ENCODE data around the gene HOXD13. TPM values are rescaled to one million over a fixed set of nuclear protein-coding genes. Genes with fewer than 3 reads are reported as not detected.

The HOXD13 gene
- under 1 TPM in 1 of 4 donors, not detected in 3; 0.19 TPM for total RNA-seq

- TF ChIP-seq EP300 (IDR thresholded peaks at IDR 0.05), result no peak
- no peak for TF ChIP-seq POLR2A (IDR thresholded peaks at IDR 0.05)
- no peak for TF ChIP-seq POLR2AphosphoS5 (IDR thresholded peaks at IDR 0.05)
- TF ChIP-seq, protein P1, sequence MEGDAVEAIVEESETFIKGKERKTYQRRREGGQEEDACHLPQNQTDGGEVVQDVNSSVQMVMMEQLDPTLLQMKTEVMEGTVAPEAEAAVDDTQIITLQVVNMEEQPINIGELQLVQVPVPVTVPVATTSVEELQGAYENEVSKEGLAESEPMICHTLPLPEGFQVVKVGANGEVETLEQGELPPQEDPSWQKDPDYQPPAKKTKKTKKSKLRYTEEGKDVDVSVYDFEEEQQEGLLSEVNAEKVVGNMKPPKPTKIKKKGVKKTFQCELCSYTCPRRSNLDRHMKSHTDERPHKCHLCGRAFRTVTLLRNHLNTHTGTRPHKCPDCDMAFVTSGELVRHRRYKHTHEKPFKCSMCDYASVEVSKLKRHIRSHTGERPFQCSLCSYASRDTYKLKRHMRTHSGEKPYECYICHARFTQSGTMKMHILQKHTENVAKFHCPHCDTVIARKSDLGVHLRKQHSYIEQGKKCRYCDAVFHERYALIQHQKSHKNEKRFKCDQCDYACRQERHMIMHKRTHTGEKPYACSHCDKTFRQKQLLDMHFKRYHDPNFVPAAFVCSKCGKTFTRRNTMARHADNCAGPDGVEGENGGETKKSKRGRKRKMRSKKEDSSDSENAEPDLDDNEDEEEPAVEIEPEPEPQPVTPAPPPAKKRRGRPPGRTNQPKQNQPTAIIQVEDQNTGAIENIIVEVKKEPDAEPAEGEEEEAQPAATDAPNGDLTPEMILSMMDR (IDR thresholded peaks at IDR 0.05), result no peak
- WGBS, result 0% methylated on average over 14 of the region's 95 CpGs
- no peaks in the 10 kb centered on the region for H3K9me3 ChIP-seq
- DNase-seq (ENCODE audit: low spot score in 2 of 2), result peak in 1 of 2 donors; percentile 34
- H3K27ac ChIP-seq, result no peak within 1 kb of the TSS
- peaks cover 42% of the 10 kb centered on the region for H3K4me1 ChIP-seq
- no peaks in the 10 kb centered on the region for H3K36me3 ChIP-seq
- peak within 1 kb of the TSS; percentile 46 for H3K4me3 ChIP-seq
- H3K27me3 ChIP-seq, result peaks cover 100% of the 10 kb centered on the region
Measured at GRCh38 chr2:176092270-176093144, at the start of gene HOXD13. Gene HOXD13, plus strand, starts transcription at chr2:176092721. Its CDS starts 170 bp downstream, at chr2:176092891.

DNA sequence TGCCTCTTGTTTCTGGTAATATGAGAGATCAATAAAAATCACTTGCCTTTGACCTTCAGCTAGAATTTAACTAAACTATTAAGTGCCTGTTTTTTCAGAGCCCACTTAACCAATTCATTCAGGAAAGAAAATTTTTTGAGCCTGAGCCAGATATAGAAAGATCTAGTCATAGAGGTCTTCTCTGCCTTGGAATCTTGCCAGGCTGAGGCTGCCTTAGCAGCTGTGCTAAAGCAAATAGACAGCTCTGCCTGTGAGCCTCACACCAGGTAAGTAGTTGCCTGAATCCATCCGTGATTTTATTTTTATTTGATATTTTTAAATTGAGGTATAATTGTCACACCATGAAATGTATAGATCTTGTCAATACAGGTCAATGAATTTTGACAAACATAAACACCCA, 36.1 kb upstream of the HOXD13 start:
- no peak overlapping the region for H3K4me3 ChIP-seq
- no peak for DNase-seq (ENCODE audit: low spot score in 2 of 2)
- H3K27ac ChIP-seq, result no peak overlapping the region
- no peaks in the 10 kb centered on the region for H3K9me3 ChIP-seq
- H3K4me1 ChIP-seq, result no peaks in the 10 kb centered on the region
- 24% methylated on average over 1 of the region's 1 CpG for WGBS
- no peak for TF ChIP-seq POLR2AphosphoS5 (IDR thresholded peaks at IDR 0.05)
- no peak for TF ChIP-seq POLR2A (IDR thresholded peaks at IDR 0.05)
- TF ChIP-seq EP300 (IDR thresholded peaks at IDR 0.05), result no peak
- TF ChIP-seq, protein P1 (IDR thresholded peaks at IDR 0.05), result no peak
- H3K27me3 ChIP-seq, result peaks cover 65% of the 10 kb centered on the region
- H3K36me3 ChIP-seq, result no peaks in the 10 kb centered on the region

- peaks cover 88% of the 10 kb centered on the region for H3K27me3 ChIP-seq
- no peak overlapping the region for H3K4me3 ChIP-seq
- TF ChIP-seq EP300 (IDR thresholded peaks at IDR 0.05), result no peak
- TF ChIP-seq, protein P1 (IDR thresholded peaks at IDR 0.05), result no peak
- TF ChIP-seq POLR2AphosphoS5 (IDR thresholded peaks at IDR 0.05), result no peak
- TF ChIP-seq POLR2A (IDR thresholded peaks at IDR 0.05), result no peak
- no peak for DNase-seq (ENCODE audit: low spot score in 2 of 2)
- no peaks in the 10 kb centered on the region for H3K36me3 ChIP-seq
- H3K27ac ChIP-seq, result no peak overlapping the region
- 56% methylated on average over 2 of the region's 2 CpGs for WGBS
- H3K4me1 ChIP-seq, result peaks cover 22% of the 10 kb centered on the region
- no peaks in the 10 kb centered on the region for H3K9me3 ChIP-seq
Measured at GRCh38 chr2:176063958-176064357, 28.6 kb upstream of the HOXD13 start.

DNA sequence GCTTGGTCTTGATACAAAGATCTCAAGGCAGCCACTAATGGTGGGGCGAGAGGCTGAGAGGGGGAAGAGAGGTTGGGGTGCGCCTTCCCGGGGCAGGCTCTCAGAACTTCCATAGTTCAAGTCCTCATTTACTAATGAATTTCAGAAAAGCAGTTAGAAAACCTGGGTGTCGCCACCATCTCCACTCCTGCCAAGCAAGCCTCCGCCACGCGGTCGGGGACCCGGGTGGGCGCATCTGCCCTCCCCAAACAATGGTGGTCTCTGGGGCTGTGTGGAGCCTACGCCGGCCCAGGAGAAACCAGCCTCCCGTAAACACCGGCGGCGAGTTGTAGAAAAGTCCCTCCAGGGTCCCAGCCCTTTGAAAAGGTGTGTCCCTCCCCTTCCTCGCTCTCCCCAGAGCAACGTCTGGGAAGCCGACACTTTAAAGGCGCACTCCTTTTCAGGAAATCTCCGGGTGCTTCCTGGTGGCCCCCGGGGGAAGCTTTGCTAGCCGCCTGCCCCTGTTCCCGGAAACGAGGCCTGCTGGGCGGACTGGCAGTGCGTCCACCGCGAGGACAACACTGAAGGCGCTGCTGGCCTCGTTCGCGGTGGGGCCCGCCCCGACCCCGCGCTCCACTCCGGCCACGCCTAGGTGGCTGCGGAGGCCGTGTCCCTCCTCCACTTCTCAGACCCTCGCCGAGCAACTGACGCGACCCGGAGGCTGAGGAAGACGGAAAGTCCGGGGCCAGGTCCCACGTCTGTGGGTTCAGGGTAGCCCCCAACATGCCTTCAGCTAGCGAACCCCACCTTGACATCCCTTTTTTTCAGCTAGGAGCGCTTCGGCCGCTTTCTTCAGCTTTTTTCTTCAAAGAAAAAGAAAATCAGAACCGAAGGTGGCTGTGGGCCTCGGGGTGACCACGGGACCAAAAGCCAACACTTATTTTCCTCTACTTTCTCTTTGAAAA, 25.6 kb upstream of the HOXD13 start:
- peaks cover 97% of the 10 kb centered on the region for H3K27me3 ChIP-seq

More for the DNA sequence above, 25.6 kb upstream of the HOXD13 start:
- WGBS, result 10% methylated on average over 13 of the region's 56 CpGs
- TF ChIP-seq, protein P1 (IDR thresholded peaks at IDR 0.05), result no peak
- no peak for TF ChIP-seq POLR2AphosphoS5 (IDR thresholded peaks at IDR 0.05)
- TF ChIP-seq EP300 (IDR thresholded peaks at IDR 0.05), result no peak
- TF ChIP-seq POLR2A (IDR thresholded peaks at IDR 0.05), result no peak
- DNase-seq (ENCODE audit: low spot score in 2 of 2), result no peak
- H3K9me3 ChIP-seq, result no peaks in the 10 kb centered on the region
- peaks cover 27% of the 10 kb centered on the region for H3K4me1 ChIP-seq
- peak overlapping the region; percentile 49 for H3K4me3 ChIP-seq
- no peaks in the 10 kb centered on the region for H3K36me3 ChIP-seq
- no peak overlapping the region for H3K27ac ChIP-seq
